GM19025 (cell line): ENCODE results near the gene HOXC4.

Source experiments
- ATAC-seq: cut with Tn5 transposase; IDR thresholded peaks from one replicate; pipeline ENCODE4 v1.9.1; 2021; ENCODE audit warnings: mild to moderate bottlenecking, low read depth, moderate library complexity; ENCODE audit not compliant: unreplicated experiment

HOXC4 gene

GRCh38 chr12:54027442-54027786 is 26.2 kb upstream of the HOXC4 start:
- ATAC-seq, result no peak

GRCh38 chr12:54028314-54029201 is 25.1 kb upstream of the HOXC4 start, which contains the start of gene HOXC6:
TSS of gene HOXC6 (plus strand) at chr12:54028440. CDS start at chr12:54028522, 82 bp downstream.
- no peak for ATAC-seq

DNA sequence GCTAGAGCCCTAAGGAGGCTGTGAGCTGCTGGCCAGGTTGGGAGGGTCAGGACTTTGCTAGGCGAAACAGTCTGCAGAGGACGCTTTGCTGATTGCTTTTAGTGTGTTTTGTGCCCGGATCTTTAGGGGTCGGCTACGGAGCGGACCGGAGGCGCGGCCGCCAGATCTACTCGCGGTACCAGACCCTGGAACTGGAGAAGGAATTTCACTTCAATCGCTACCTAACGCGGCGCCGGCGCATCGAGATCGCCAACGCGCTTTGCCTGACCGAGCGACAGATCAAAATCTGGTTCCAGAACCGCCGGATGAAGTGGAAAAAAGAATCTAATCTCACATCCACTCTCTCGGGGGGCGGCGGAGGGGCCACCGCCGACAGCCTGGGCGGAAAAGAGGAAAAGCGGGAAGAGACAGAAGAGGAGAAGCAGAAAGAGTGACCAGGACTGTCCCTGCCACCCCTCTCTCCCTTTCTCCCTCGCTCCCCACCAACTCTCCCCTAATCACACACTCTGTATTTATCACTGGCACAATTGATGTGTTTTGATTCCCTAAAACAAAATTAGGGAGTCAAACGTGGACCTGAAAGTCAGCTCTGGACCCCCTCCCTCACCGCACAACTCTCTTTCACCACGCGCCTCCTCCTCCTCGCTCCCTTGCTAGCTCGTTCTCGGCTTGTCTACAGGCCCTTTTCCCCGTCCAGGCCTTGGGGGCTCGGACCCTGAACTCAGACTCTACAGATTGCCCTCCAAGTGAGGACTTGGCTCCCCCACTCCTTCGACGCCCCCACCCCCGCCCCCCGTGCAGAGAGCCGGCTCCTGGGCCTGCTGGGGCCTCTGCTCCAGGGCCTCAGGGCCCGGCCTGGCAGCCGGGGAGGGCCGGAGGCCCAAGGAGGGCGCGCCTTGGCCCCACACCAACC is 23.9 kb upstream of the HOXC4 start:
- ATAC-seq, result no peak

DNA sequence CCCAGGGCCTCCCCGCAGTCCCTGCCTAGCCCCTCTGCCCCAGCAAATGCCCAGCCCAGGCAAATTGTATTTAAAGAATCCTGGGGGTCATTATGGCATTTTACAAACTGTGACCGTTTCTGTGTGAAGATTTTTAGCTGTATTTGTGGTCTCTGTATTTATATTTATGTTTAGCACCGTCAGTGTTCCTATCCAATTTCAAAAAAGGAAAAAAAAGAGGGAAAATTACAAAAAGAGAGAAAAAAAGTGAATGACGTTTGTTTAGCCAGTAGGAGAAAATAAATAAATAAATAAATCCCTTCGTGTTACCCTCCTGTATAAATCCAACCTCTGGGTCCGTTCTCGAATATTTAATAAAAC is 23.2 kb upstream of the HOXC4 start:
- no peak for ATAC-seq

GRCh38 chr12:54030889-54031471 is 22.7 kb upstream of the HOXC4 start:
- no peak for ATAC-seq

GRCh38 chr12:54031480-54031879 is 22.2 kb upstream of the HOXC4 start:
- no peak for ATAC-seq

DNA sequence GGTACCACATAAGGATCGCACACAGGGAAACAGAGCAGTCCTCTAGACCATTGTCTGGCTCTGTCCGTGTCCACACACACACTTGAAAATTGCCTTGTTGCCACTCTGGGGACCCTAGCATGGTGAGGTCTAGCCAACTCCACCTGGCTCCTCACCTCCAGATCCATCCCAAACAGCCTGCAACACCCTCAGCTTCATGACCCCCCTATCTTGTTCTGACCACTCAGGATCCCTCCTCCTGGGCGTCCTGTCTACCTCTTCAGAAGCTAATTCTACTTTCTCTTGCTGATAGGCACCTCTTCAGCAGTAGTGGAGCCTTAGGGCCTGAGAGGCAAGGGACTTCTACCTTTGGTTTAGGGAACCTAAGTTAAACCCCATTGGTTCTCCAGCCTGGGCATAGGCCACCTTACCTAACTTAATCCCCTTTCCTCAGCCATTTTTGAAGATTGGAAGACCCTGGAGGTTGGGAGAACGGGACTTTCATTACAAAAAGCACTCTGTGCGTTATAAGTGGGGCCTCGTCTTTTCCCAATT is 21.5 kb upstream of the HOXC4 start:
- no peak for ATAC-seq

- no peak for ATAC-seq
These were observed 21.0 kb upstream of the HOXC4 start, which contains the start of gene HOXC5 for GRCh38 chr12:54032627-54033100. TSS of gene HOXC5 (plus strand) at chr12:54033050. CDS start at chr12:54033123, 73 bp downstream.

- no peak for ATAC-seq
These were observed 20.3 kb upstream of the HOXC4 start for GRCh38 chr12:54033106-54033979.

DNA sequence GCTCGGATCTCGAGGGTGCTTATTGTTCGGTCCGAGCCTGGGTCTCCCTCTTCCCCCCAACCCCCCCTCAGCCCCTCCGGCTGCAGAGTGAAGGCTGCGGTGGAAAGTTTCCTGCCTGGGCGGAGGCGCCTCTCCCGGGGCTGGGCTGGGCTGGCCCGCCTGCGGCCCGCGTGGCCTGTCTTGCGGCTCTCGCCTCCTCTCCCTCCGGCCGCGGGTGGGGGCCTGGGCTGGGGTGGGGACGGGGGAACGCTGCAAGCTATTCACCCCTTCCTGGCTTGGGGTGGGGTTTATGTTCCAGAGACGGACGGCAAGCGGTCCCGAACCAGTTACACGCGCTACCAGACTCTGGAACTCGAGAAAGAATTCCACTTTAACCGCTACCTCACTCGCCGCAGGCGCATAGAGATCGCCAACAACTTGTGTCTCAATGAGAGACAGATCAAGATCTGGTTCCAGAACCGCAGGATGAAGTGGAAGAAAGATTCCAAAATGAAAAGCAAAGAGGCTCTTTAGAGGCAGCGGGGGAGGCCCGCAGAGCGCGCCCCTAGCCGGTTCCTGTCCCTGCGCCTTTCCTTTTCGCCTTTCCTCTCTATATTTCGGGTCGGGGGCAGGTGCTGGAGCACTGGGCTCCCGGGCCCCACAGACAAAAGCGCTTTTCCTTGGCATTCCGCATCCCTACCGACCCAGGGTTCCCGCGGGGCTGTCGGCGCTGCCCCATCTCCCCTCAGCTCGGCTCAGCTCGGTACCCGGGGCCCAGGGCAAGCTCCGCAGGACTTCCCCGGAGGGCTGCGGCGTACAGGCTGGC is 19.5 kb upstream of the HOXC4 start:
- ATAC-seq, result no peak

DNA sequence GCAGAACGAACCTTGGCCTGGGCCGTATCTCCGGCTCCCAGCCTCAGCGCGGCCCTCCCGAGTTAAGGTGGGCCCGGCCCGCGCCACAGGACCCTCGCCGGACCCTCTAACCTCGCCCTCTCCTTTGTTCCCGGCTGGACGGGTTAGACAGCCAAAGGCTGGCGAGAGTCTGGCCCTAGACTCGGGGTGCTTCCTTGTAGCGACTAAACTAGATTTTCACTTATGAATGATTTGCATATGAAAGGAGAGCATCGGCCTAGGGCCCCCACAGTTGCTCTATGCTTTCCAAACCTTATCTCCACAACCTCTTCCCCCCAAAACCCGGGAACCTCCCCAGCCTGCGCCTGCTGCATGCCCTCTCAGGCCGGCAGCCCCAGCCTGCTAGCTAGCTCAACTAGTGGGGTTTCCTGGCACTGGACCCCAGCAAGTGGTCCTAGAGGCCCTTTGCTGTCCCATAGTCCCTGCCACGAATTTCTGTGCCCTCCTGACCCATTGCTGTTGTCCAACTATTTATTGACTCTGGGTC is 18.8 kb upstream of the HOXC4 start:
- ATAC-seq, result no peak

DNA sequence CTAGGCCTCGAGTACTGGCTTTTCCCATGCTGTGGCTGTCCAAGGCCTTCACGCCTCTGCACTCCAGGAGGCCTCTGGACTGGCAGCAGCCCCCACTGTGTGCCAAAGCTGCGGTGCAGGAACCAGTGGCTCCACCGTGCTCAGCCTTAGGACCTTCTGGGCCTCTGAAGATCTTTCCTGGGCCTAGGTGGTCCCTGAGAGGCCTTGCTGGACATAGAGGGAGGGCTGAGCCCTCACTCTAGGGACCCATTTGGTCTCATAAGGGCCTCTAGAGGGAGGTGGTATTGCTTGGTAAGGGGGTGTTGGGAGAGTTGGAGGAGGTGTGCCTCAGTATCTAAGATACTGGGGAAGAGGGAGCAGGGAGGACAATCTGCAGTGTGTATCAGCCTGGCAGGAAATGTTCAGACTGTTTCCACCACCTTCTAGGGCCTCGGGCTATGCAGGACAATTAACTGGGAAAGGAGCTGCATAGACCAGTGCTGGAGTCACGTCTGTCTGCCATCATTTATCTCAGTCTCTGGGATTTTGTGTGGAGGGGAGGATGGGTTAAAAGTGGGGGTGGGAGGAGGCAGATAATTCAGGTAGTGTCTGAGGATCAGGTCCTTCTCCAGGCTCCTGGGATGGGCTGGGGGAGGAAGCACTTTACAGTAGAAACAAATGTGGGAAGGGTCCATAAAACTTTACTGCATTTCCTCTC is 17.9 kb upstream of the HOXC4 start:
- ATAC-seq, result no peak

DNA sequence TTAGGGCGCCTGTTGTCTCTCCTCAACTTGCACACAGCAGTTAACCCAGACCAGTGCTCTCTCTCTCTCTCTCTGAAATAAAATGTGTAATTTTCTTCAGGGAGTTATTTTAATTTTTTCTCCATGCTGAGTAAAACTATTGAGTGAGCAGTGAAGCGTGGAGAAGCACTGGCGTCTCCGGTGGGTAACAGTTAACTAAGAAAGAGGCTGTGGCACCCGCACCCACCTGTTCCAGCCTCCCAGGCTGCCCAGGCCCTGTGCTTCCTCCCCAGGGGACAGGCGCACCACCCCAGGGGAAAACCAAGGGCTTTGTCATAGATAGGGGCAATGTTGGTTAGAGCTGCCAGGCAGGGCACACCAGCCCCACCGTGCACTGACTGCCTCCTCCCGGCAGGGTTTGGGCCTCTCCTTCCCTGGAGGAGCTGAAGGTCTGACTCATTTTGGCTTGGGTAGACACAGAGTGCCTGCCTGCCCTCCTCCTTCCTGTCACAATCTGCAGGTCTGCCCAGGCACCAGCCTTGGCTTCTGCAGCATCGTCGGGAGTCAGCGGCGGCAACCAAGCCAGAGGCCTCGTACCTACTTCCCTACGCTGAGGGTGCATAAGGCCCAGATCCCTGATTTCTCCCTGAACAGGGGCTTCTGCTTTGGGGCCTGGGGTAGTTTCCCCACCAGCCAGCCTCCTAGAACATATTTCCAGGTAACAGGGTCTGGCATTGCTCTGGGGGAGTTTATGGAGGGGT is 16.8 kb upstream of the HOXC4 start:
- ATAC-seq, result no peak

DNA sequence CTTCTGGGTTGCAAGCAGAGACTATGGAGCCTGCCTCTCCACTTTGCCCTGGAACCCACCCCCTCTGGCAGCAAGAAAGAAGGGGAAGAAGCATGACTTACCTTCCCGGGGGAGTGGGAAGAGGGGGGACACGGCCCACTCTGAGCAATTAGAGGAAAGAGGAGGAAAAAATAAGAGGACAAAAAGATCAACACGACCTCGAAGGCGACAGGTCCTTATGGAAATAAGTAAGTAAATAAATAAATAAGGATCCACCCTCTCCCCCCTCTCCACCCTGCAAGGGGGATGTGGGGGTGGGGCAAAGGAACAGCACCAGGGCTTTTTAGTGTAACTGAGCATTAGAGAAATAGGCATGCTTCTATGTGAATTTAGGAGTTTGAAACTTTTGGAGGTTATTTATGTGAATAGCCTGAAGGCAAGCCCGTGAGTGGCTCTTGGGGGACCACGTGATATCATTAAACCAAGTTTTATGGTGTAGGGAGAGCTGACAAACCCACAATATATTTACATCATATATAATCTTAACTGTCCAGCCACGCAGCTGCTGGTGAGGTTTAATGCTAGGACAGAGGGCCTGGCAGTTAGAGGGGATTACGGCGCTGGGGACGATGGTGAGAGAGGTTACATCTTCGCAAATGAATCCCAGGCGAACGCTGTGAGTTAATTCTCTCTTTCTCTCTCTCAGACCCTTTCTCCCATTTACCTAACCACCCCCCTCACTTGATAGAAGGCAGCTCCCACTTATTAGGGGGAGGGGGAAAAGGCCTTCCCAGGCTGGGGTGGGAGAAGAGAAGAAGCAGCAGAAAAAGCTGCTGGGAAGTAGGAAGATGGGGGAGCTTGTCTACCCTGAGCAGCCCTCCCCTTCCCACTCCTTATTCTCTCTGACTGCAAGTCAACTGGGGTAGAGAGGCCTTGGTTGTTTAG is 16.0 kb upstream of the HOXC4 start:
- ATAC-seq, result no peak

- no peak for ATAC-seq
These were observed 15.3 kb upstream of the HOXC4 start for GRCh38 chr12:54038284-54038870.

DNA sequence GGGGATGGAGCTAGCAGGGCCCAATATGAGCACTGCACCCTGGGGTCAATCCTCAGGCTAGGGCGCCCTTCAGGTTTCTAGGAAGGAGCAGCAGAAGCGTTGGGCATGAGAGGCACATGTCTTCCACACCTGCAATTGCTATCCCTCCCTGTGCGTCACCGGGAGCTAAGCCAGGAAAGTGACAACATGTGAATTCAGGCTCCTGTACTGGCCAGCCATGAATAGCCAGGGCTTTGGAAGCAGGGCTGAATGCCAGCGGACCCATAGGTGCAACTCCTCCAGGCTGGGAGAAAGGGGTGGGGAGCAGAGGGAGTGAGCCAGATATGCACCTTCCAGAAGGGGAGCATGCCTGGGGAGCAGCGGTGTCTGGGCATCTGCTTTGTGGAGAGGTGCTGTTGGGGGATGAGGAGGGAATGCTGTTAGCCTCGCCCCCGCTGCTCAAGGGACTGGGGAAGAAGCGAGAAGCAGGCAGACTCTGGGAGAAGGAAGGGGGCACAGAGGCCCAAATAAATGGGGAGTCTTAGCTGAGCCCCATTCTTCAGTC is 14.7 kb upstream of the HOXC4 start:
- no peak for ATAC-seq
